Dermis blood vessel endothelial cell (primary cell): ENCODE data around the gene MAD2L1BP. TPM values are rescaled to one million over a fixed set of nuclear protein-coding genes. Genes with fewer than 3 reads are reported as not detected.

Experiments used
- DNase-seq: peaks from one replicate; pipeline ENCODE4 v3.0.0; 2010
- total RNA-seq: library from RNA; depleted of rRNA; stranded (reverse); fragments of >200 nt; gene quantifications from 2 replicates; pipeline ENCODE4 v1.2.3, GENCODE V29; 2014

Gene MAD2L1BP
- total RNA-seq, 1 donor from 2014 or later, result 51.9 TPM

- peak; percentile 85 for DNase-seq
Measured at GRCh38 chr6:43667245-43668150, 31.9 kb downstream of the MAD2L1BP start.

GRCh38 chr6:43668151-43669028, 32.8 kb downstream of the MAD2L1BP start:
- DNase-seq, result peak; percentile 79

- DNase-seq, result peak; percentile 29
Measured at GRCh38 chr6:43669050-43669921, 33.6 kb downstream of the MAD2L1BP start.

- DNase-seq, result no peak
Measured at GRCh38 chr6:43669922-43670622, 34.4 kb downstream of the MAD2L1BP start.

- no peak for DNase-seq
Measured at GRCh38 chr6:43670623-43670986, 35.0 kb downstream of the MAD2L1BP start.

- no peak for DNase-seq
Measured at GRCh38 chr6:43671011-43671800, 35.6 kb downstream of the MAD2L1BP start.

- no peak for DNase-seq
Measured at GRCh38 chr6:43671801-43672690, 36.4 kb downstream of the MAD2L1BP start.

GRCh38 chr6:43673444-43674084, 37.9 kb downstream of the MAD2L1BP start:
- no peak for DNase-seq

- no peak for DNase-seq
Measured at GRCh38 chr6:43674291-43674690, 38.7 kb downstream of the MAD2L1BP start.

GRCh38 chr6:43674921-43675320, 39.3 kb downstream of the MAD2L1BP start:
- no peak for DNase-seq

- no peak for DNase-seq
Measured at GRCh38 chr6:43676962-43677606, 41.4 kb downstream of the MAD2L1BP start.

- DNase-seq, result no peak
Measured at GRCh38 chr6:43677759-43678158, 42.1 kb downstream of the MAD2L1BP start.

- no peak for DNase-seq
Measured at GRCh38 chr6:43678341-43678740, 42.7 kb downstream of the MAD2L1BP start.

- no peak for DNase-seq
Measured at GRCh38 chr6:43679057-43679456, 43.4 kb downstream of the MAD2L1BP start.

- no peak for DNase-seq
Measured at GRCh38 chr6:43680308-43681200, 44.9 kb downstream of the MAD2L1BP start.

GRCh38 chr6:43681303-43681702, 45.7 kb downstream of the MAD2L1BP start:
- DNase-seq, result no peak

GRCh38 chr6:43682724-43683429, 47.2 kb downstream of the MAD2L1BP start:
- DNase-seq, result peak; percentile 28
